HepG2 (cell line): ENCODE data around the gene FAM174C. TPM values are rescaled to one million over a fixed set of nuclear protein-coding genes. Genes with fewer than 3 reads are reported as not detected.
A peak's percentile ranks its signal among the peaks of the same experiment; 100 is the strongest.

Experiments used
- GABPB1 ChIP-seq: IDR thresholded peaks from 2 replicates; pipeline ENCODE4 v1.6.1; 2016; ENCODE audit warnings: mild to moderate bottlenecking, missing genetic modification reagents, moderate library complexity, missing compliant biosample characterization
- HNRNPL ChIP-seq: fragments of 200-400 bp; formaldehyde crosslinking; IDR thresholded peaks from 2 replicates; pipeline ENCODE4 v1.6.1; 2017; ENCODE audit warnings: mild to moderate bottlenecking, low read depth, low read length
- RXRA ChIP-seq: sonication (generic); formaldehyde crosslinking; IDR thresholded peaks from 2 replicates; pipeline ENCODE4 v1.5.1; 2020; ENCODE audit warnings: missing genetic modification reagents
- THAP9 ChIP-seq: sonication (generic); formaldehyde crosslinking; IDR thresholded peaks from 2 replicates; pipeline ENCODE4; 2020; ENCODE audit warnings: missing genetic modification reagents, mild to moderate bottlenecking, borderline replicate concordance
- ZMAT5 ChIP-seq: sonication (generic); formaldehyde crosslinking; IDR thresholded peaks from 2 replicates; pipeline ENCODE4 v1.5.0; 2020; ENCODE audit warnings: mild to moderate bottlenecking, low read depth, missing genetic modification reagents, borderline replicate concordance
- ZNF143 ChIP-seq: sonication (generic); formaldehyde crosslinking; IDR thresholded peaks from 2 replicates; pipeline ENCODE4 v1.4.0; 2020; ENCODE audit warnings: missing genetic modification reagents
- ZNF556 ChIP-seq: sonication (generic); formaldehyde crosslinking; IDR thresholded peaks from 2 replicates; pipeline ENCODE4 v1.4.0; 2020; ENCODE audit warnings: mild to moderate bottlenecking, missing genetic modification reagents, borderline replicate concordance
- ZNF646 ChIP-seq: sonication (generic); formaldehyde crosslinking; IDR thresholded peaks from 2 replicates; pipeline ENCODE4 v1.9.0; 2021; ENCODE audit warnings: mild to moderate bottlenecking, missing genetic modification reagents
- ZNF709 ChIP-seq: sonication (generic); formaldehyde crosslinking; IDR thresholded peaks from 2 replicates; pipeline ENCODE4 v1.5.0; 2020; ENCODE audit warnings: mild to moderate bottlenecking, missing genetic modification reagents
- polyA plus RNA-seq, 8 experiments: library from polyadenylated mRNA; depleted of rRNA in 3 of 8; stranded (reverse) in 7 of 8; unstranded in 1 of 8; fragments of >200 nt; fragmentation: Illumina TruSeq in 4 of 8; extraction: Trizol in 4 of 8; gene quantifications; 2 replicates each; pipeline versions ENCODE4 v1.2.1 to v1.2.3, GENCODE V29; 2011 to 2016; ENCODE audit warnings: low read depth in 4 of 8, missing spikeins in 1 of 8, mixed read lengths in 1 of 8; ENCODE audit not compliant: insufficient read depth in 1 of 8
- total RNA-seq, 5 experiments: library from RNA; depleted of rRNA; stranded (reverse); fragments of >200 nt; fragmentation: Illumina TruSeq; extraction: Trizol; gene quantifications; 2 replicates each; pipeline ENCODE4 v1.2.3, GENCODE V29; 2016; ENCODE audit warnings: low read depth in 1 of 5
- TF ChIP-seq, protein P1 (sequence below): sonication (generic); formaldehyde crosslinking; IDR thresholded peaks from 2 replicates; pipeline ENCODE4 v1.5.0; 2020; ENCODE audit warnings: mild to moderate bottlenecking, missing genetic modification reagents, moderate library complexity
- TF ChIP-seq, protein P2 (sequence below): sonication (generic); formaldehyde crosslinking; IDR thresholded peaks from 2 replicates; pipeline ENCODE4 v1.5.1; 2020; ENCODE audit warnings: mild to moderate bottlenecking, moderate library complexity, missing genetic modification reagents
- TF ChIP-seq, protein P3 (sequence below), 2 experiments: sonication (generic) in 1 of 2; formaldehyde crosslinking in 1 of 2; IDR thresholded peaks; 2 replicates each; pipeline versions ENCODE4 v1.4.0 to v1.6.1; 2018 to 2020; ENCODE audit warnings: missing genetic modification reagents in 2 of 2, borderline replicate concordance in 1 of 2, low read depth in 1 of 2, mild to moderate bottlenecking in 1 of 2, missing biosample characterization in 1 of 2

Gene FAM174C
- total and polyA plus RNA-seq, 2 of the 13 experiments (the other 11 are each of a cell fraction or from before 2014, with no cell fraction given) = 19.5 to 31.3 TPM

DNA sequence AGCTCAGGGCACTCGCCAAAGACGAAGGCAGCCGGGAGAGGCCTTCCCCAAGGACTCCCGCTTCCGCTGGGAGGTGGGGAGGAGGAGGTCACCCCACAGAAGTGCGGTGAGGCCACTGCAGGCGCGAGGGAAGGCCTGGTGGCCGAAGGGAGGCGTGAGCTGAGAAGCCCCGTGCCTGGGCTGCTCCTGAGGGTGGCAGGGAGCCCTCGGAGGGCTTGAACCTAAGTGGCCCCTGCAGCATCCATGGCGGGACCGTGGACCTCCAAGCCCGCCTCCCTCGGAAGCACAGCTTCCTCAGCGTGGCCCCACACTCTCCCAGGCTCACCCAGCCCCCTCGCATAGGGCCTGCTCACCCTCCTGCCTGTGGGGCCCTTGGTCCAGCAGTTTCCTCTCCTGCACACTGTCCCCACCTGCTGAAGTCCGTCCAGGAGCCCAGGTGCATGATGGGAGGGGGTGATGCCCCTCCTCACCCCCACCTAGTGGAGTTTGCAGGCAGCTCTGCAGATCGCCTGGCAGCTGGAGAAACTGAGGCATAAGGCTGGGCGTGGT lies 36.3 kb downstream of the FAM174C start (continued):
- TF ChIP-seq ZNF143 (CRISPR knock-in tag) (peak; percentile 82), THAP9 (peak; percentile 48; the same call in 1 of the 2 replicates), HNRNPL (peak; percentile 61; the same call in 1 of the 2 replicates), ZMAT5 (CRISPR knock-in tag) (no peak), ZNF556 (no peak), ZNF646 (CRISPR knock-in tag) (no peak), GABPB1 (CRISPR knock-in tag) (peak; percentile 54), ZNF709 (CRISPR knock-in tag) (no peak), RXRA (CRISPR knock-in tag) (peak; percentile 48; the same call in 1 of the 2 replicates)
- TF ChIP-seq, protein P1, sequence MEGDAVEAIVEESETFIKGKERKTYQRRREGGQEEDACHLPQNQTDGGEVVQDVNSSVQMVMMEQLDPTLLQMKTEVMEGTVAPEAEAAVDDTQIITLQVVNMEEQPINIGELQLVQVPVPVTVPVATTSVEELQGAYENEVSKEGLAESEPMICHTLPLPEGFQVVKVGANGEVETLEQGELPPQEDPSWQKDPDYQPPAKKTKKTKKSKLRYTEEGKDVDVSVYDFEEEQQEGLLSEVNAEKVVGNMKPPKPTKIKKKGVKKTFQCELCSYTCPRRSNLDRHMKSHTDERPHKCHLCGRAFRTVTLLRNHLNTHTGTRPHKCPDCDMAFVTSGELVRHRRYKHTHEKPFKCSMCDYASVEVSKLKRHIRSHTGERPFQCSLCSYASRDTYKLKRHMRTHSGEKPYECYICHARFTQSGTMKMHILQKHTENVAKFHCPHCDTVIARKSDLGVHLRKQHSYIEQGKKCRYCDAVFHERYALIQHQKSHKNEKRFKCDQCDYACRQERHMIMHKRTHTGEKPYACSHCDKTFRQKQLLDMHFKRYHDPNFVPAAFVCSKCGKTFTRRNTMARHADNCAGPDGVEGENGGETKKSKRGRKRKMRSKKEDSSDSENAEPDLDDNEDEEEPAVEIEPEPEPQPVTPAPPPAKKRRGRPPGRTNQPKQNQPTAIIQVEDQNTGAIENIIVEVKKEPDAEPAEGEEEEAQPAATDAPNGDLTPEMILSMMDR (CRISPR knock-in tag) = peak; percentile 36
- TF ChIP-seq, protein P2, sequence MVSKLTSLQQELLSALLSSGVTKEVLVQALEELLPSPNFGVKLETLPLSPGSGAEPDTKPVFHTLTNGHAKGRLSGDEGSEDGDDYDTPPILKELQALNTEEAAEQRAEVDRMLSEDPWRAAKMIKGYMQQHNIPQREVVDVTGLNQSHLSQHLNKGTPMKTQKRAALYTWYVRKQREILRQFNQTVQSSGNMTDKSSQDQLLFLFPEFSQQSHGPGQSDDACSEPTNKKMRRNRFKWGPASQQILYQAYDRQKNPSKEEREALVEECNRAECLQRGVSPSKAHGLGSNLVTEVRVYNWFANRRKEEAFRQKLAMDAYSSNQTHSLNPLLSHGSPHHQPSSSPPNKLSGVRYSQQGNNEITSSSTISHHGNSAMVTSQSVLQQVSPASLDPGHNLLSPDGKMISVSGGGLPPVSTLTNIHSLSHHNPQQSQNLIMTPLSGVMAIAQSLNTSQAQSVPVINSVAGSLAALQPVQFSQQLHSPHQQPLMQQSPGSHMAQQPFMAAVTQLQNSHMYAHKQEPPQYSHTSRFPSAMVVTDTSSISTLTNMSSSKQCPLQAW (CRISPR knock-in tag) = 0 out of 2 replicates have a peak, but pooled peaks have one; percentile 35
- TF ChIP-seq, protein P3, sequence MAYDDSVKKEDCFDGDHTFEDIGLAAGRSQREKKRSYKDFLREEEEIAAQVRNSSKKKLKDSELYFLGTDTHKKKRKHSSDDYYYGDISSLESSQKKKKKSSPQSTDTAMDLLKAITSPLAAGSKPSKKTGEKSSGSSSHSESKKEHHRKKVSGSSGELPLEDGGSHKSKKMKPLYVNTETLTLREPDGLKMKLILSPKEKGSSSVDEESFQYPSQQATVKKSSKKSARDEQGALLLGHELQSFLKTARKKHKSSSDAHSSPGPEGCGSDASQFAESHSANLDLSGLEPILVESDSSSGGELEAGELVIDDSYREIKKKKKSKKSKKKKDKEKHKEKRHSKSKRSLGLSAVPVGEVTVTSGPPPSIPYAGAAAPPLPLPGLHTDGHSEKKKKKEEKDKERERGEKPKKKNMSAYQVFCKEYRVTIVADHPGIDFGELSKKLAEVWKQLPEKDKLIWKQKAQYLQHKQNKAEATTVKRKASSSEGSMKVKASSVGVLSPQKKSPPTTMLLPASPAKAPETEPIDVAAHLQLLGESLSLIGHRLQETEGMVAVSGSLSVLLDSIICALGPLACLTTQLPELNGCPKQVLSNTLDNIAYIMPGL (CRISPR knock-in tag; IDR thresholded peaks at IDR 0.05; ENCODE audit: borderline replicate concordance in 1 of 2, low read depth in 1 of 2) = peak; percentile 26 to 31; a peak in 1 of 4 replicates
